HuH-7.5 (cell line): ENCODE measurements around the gene SUMO4.

Source experiments
- DNase-seq: peaks from one replicate; pipeline ENCODE4 v3.0.0; 2011; ENCODE audit warnings: low spot score

Gene SUMO4

GRCh38 chr6:149389509-149390297 lies 10.4 kb upstream of the SUMO4 start:
- no peak for DNase-seq

- no peak for DNase-seq
Observed at GRCh38 chr6:149392093-149392492, 8.0 kb upstream of the SUMO4 start.

GRCh38 chr6:149392535-149392934 lies 7.5 kb upstream of the SUMO4 start:
- no peak for DNase-seq

- DNase-seq = no peak
Observed at GRCh38 chr6:149393002-149393679, 6.9 kb upstream of the SUMO4 start.

GRCh38 chr6:149395185-149395584 lies 4.9 kb upstream of the SUMO4 start:
- DNase-seq = no peak

GRCh38 chr6:149397384-149397783 lies 2.7 kb upstream of the SUMO4 start:
- no peak for DNase-seq

GRCh38 chr6:149403534-149403933 lies 3.5 kb downstream of the SUMO4 start:
- no peak for DNase-seq

- DNase-seq = no peak
Observed at GRCh38 chr6:149405823-149406765, 6.0 kb downstream of the SUMO4 start.

- DNase-seq = no peak
Observed at GRCh38 chr6:149409617-149410016, 9.6 kb downstream of the SUMO4 start.

GRCh38 chr6:149410557-149410956 lies 10.5 kb downstream of the SUMO4 start:
- DNase-seq = no peak

GRCh38 chr6:149414009-149414408 lies 13.9 kb downstream of the SUMO4 start:
- no peak for DNase-seq

GRCh38 chr6:149414821-149415220 lies 14.8 kb downstream of the SUMO4 start:
- no peak for DNase-seq

- no peak for DNase-seq
Observed at GRCh38 chr6:149419696-149420404, 19.8 kb downstream of the SUMO4 start.

- DNase-seq = no peak
Observed at GRCh38 chr6:149421132-149421531, 21.1 kb downstream of the SUMO4 start.

- DNase-seq = no peak
Observed at GRCh38 chr6:149422581-149422980, 22.5 kb downstream of the SUMO4 start.

- no peak for DNase-seq
Observed at GRCh38 chr6:149423964-149424440, 23.9 kb downstream of the SUMO4 start.

- no peak for DNase-seq
Observed at GRCh38 chr6:149425224-149425623, 25.2 kb downstream of the SUMO4 start.

GRCh38 chr6:149425754-149426153 lies 25.7 kb downstream of the SUMO4 start:
- no peak for DNase-seq

- no peak for DNase-seq
Observed at GRCh38 chr6:149428606-149429005, 28.5 kb downstream of the SUMO4 start.

- DNase-seq = no peak
Observed at GRCh38 chr6:149429427-149430360, 29.6 kb downstream of the SUMO4 start.
